Measurements from ENCODE around the gene LEKR1. TPM values are rescaled to one million over a fixed set of nuclear protein-coding genes. Genes with fewer than 3 reads are reported as not detected.

The LEKR1 gene
- total RNA-seq, 1 experiment from 2014 or later, result 5.1 TPM

GRCh38 chr3:156974931-156975330 is 148.8 kb downstream of the LEKR1 start:
- DNase-seq, result no peak
- Mint-ChIP-seq H3K4me3 (ENCODE audit: low read depth, unreplicated experiment) (no peak overlapping the region), H3K27me3 (ENCODE audit: unreplicated experiment) (no peaks in the 10 kb centered on the region), H3K27ac (ENCODE audit: unreplicated experiment) (no peak overlapping the region), H3K36me3 (ENCODE audit: insufficient read depth, unreplicated experiment) (no peaks in the 10 kb centered on the region), H3K9me3 (ENCODE audit: low read depth, unreplicated experiment) (no peaks in the 10 kb centered on the region), H3K4me1 (ENCODE audit: low read depth, unreplicated experiment) (no peaks in the 10 kb centered on the region)
- BruUV-seq (replicated peaks), result no TSS peak
- intact Hi-C loops (cut with micrococcal nuclease; ENCODE audit: unreplicated experiment), result no loop called here
- CTCF ChIA-PET, result interaction anchor here (0.9 kb wide), 1 partner anchor 12 kb away, joined by 3 read pairs; no protein-coding TSS in a partner anchor
- no peak for TF ChIP-seq CTCF (IDR thresholded peaks at IDR 0.05; ENCODE audit: unreplicated experiment)

- Mint-ChIP-seq H3K4me1 (ENCODE audit: low read depth, unreplicated experiment) (no peaks in the 10 kb centered on the region), H3K36me3 (ENCODE audit: insufficient read depth, unreplicated experiment) (no peaks in the 10 kb centered on the region), H3K27ac (ENCODE audit: unreplicated experiment) (no peak overlapping the region), H3K4me3 (ENCODE audit: low read depth, unreplicated experiment) (no peak overlapping the region), H3K9me3 (ENCODE audit: low read depth, unreplicated experiment) (no peaks in the 10 kb centered on the region), H3K27me3 (ENCODE audit: unreplicated experiment) (no peaks in the 10 kb centered on the region)
- BruUV-seq (replicated peaks), result no TSS peak
- CTCF ChIA-PET, result interaction anchor here (0.9 kb wide), 1 partner anchor 13 kb away, joined by 3 read pairs; no protein-coding TSS in a partner anchor
- intact Hi-C loops (cut with micrococcal nuclease; ENCODE audit: unreplicated experiment), result no loop called here
- no peak for DNase-seq
- TF ChIP-seq CTCF (IDR thresholded peaks at IDR 0.05; ENCODE audit: unreplicated experiment), result no peak
These were observed 149.6 kb downstream of the LEKR1 start for GRCh38 chr3:156975721-156976120.

GRCh38 chr3:156976933-156977332 is 150.8 kb downstream of the LEKR1 start:
- Mint-ChIP-seq H3K9me3 (ENCODE audit: low read depth, unreplicated experiment) (no peaks in the 10 kb centered on the region), H3K4me3 (ENCODE audit: low read depth, unreplicated experiment) (no peak overlapping the region), H3K27me3 (ENCODE audit: unreplicated experiment) (no peaks in the 10 kb centered on the region), H3K4me1 (ENCODE audit: low read depth, unreplicated experiment) (no peaks in the 10 kb centered on the region), H3K36me3 (ENCODE audit: insufficient read depth, unreplicated experiment) (no peaks in the 10 kb centered on the region), H3K27ac (ENCODE audit: unreplicated experiment) (no peak overlapping the region)
- no TSS peak for BruUV-seq (replicated peaks)
- intact Hi-C loops (cut with micrococcal nuclease; ENCODE audit: unreplicated experiment), result no loop called here
- CTCF ChIA-PET, result interaction anchor here (0.7 kb wide), 1 partner anchor 595 kb away, joined by 4 read pairs; no protein-coding TSS in a partner anchor
- DNase-seq, result no peak
- no peak for TF ChIP-seq CTCF (IDR thresholded peaks at IDR 0.05; ENCODE audit: unreplicated experiment)

GRCh38 chr3:156978481-156978961 is 152.4 kb downstream of the LEKR1 start:
- TF ChIP-seq CTCF (IDR thresholded peaks at IDR 0.05; ENCODE audit: unreplicated experiment), result no peak
- DNase-seq, result no peak
- H3K9me3 Mint-ChIP-seq (ENCODE audit: low read depth, unreplicated experiment), result no peaks in the 10 kb centered on the region
- no peak overlapping the region for H3K27ac Mint-ChIP-seq (ENCODE audit: unreplicated experiment)
- H3K27me3 Mint-ChIP-seq (ENCODE audit: unreplicated experiment), result no peaks in the 10 kb centered on the region
- CTCF ChIA-PET, result no interaction called here
- no peaks in the 10 kb centered on the region for H3K36me3 Mint-ChIP-seq (ENCODE audit: insufficient read depth, unreplicated experiment)
- H3K4me1 Mint-ChIP-seq (ENCODE audit: low read depth, unreplicated experiment), result no peaks in the 10 kb centered on the region
- H3K4me3 Mint-ChIP-seq (ENCODE audit: low read depth, unreplicated experiment), result no peak overlapping the region
- BruUV-seq (replicated peaks), result no TSS peak
- intact Hi-C loops (cut with micrococcal nuclease; ENCODE audit: unreplicated experiment), result no loop called here
